Motor neuron (in vitro differentiated cells): Measurements from ENCODE around the gene SIGLEC1. TPM values are rescaled to one million over a fixed set of nuclear protein-coding genes. Genes with fewer than 3 reads are reported as not detected.

Experiments used
- ATAC-seq, 8 experiments: fragments of 200-7000 bp; cut with Tn5 transposase; replicated peaks in 6 of 8; 2 replicates each; pipeline ENCODE4 v1.8.0; 2021; ENCODE audit warnings: mild to moderate bottlenecking in 8 of 8, moderate library complexity in 8 of 8
- H3K27ac ChIP-seq, 2 donors: fragments of 250-450 bp; sonication (Bioruptor Pico); 2 replicates each; pipeline ENCODE4 v1.9.0; 2021; ENCODE audit warnings: antibody characterized with exemption in 2 of 2, mild to moderate bottlenecking in 2 of 2, moderate library complexity in 1 of 2
- H3K4me1 ChIP-seq, 2 donors: fragments of 250-450 bp; sonication (Bioruptor Pico); replicated peaks in 1 of 2; 2 replicates each; pipeline ENCODE4 v1.6.1; 2021; ENCODE audit warnings: antibody characterized with exemption in 2 of 2, mild to moderate bottlenecking in 2 of 2, moderate library complexity in 1 of 2
- H3K4me3 ChIP-seq, 5 donors: fragments of 250-450 bp; sonication (Bioruptor Pico); 2 replicates each; pipeline ENCODE4 v1.9.0; 2021; ENCODE audit warnings: antibody characterized with exemption in 5 of 5, mild to moderate bottlenecking in 5 of 5, moderate library complexity in 4 of 5
- WGBS, 10 experiments: fragments of 450-650 bp; shearing (Covaris generic); methylation state at CpG; one replicate each; pipeline ENCODE4 v1.0.0; 2022; 5-methylcytosine and 5-hydroxymethylcytosine counted together
- in situ Hi-C, 9 experiments: fragments of 400-800 bp; cut with MboI; loops; one replicate each; pipeline ENCODE4 v1.15.0; 2021; ENCODE audit warnings: low sequenced_read_pairs in 9 of 9, low pct_unique_long_range_greater_than_20kb in 2 of 9; ENCODE audit not compliant: unreplicated experiment in 9 of 9
- total RNA-seq, 8 experiments: library from RNA; unstranded; fragments of 300-600 nt; gene quantifications; 2 replicates each; pipeline versions ENCODE4 v1.2.3 to v1.2.4, GENCODE V29; 2022

Gene SIGLEC1
- total RNA-seq, 8 experiments from 2014 or later = 0.07 to 0.66 (median 0.31) TPM

GRCh38 chr20:3686421-3686820 is 26.0 kb downstream of the SIGLEC1 start:
- Histone ChIP-seq H3K4me3 (no peak overlapping the region), H3K4me1 (peaks cover 5 to 7% of the 10 kb centered on the region in 2 donors), H3K27ac (no peak overlapping the region)
- ATAC-seq = no peak
- 33 to 95% (median 83%) methylated on average over 1 to 7 of the region's 7 CpGs; no CpG with 5 or more reads in 5 of the 10 experiments for WGBS, 10 experiments
- in situ Hi-C loops = no loop called here

GRCh38 chr20:3685341-3685740 is 27.1 kb downstream of the SIGLEC1 start:
- H3K4me1 ChIP-seq = peaks cover 5 to 7% of the 10 kb centered on the region in 2 donors
- no peak overlapping the region for H3K4me3 ChIP-seq
- ATAC-seq = no peak
- WGBS, 10 experiments = 33 to 100% (median 49%) methylated on average over 1 to 7 of the region's 7 CpGs; no CpG with 5 or more reads in 3 of the 10 experiments
- in situ Hi-C loops = no loop called here
- no peak overlapping the region for H3K27ac ChIP-seq

GRCh38 chr20:3681931-3682781 is 30.2 kb downstream of the SIGLEC1 start, which contains the start of gene ADAM33:
Gene ADAM33, minus strand, starts transcription at chr20:3682010. Its CDS starts 6 bp downstream, at chr20:3682004.
- WGBS, 10 experiments = 0 to 85% (median 28%) methylated on average over 1 to 15 of the region's 65 CpGs; no CpG with 5 or more reads in 2 of the 10 experiments
- in situ Hi-C loops = no loop called here

GRCh38 chr20:3681352-3681930 is 31.0 kb downstream of the SIGLEC1 start:
- Histone ChIP-seq H3K27ac (no peak overlapping the region), H3K4me3 (no peak overlapping the region), H3K4me1 (peaks cover 8 to 11% of the 10 kb centered on the region in 2 donors)
- in situ Hi-C loops = no loop called here
- ATAC-seq = peak in 2 of 8 experiments; percentile 1 to 6
- 18% methylated on average over 3 of the region's 32 CpGs; no CpG with 5 or more reads in 9 of the 10 experiments for WGBS, 10 experiments

More at GRCh38 chr20:3681931-3682781, 30.2 kb downstream of the SIGLEC1 start, which contains the start of gene ADAM33:
- H3K4me3 ChIP-seq = no peak within 1 kb of the TSS
- H3K4me1 ChIP-seq = peaks cover 5 to 7% of the 10 kb centered on the region in 2 donors
- ATAC-seq = peak; percentile 23 to 68 (median 52)
- no peak within 1 kb of the TSS for H3K27ac ChIP-seq

- in situ Hi-C loops = no loop called here
- ATAC-seq = peak in 1 of 8 experiments; percentile 3
- no peak overlapping the region for H3K27ac ChIP-seq
- H3K4me3 ChIP-seq = no peak overlapping the region
- peaks cover 8 to 11% of the 10 kb centered on the region in 2 donors for H3K4me1 ChIP-seq
- WGBS, 10 experiments = 0% methylated on average over 4 of the region's 15 CpGs; no CpG with 5 or more reads in 9 of the 10 experiments
These were observed 31.6 kb downstream of the SIGLEC1 start for GRCh38 chr20:3680701-3681351.

GRCh38 chr20:3679749-3680700 is 32.4 kb downstream of the SIGLEC1 start:
- in situ Hi-C loops = no loop called here
- WGBS, 10 experiments = 57 to 80% (median 60%) methylated on average over 1 to 7 of the region's 18 CpGs; no CpG with 5 or more reads in 7 of the 10 experiments
- ATAC-seq = peak in 3 of 8 experiments; percentile 12 to 36 (median 21)
- Histone ChIP-seq H3K4me3 (no peak overlapping the region), H3K4me1 (peaks cover 8 to 11% of the 10 kb centered on the region in 2 donors), H3K27ac (no peak overlapping the region)

- Histone ChIP-seq H3K4me3 (no peak overlapping the region), H3K27ac (no peak overlapping the region), H3K4me1 (peaks cover 3 to 11% of the 10 kb centered on the region in 2 donors)
- WGBS, 10 experiments = 20 to 80% (median 40%) methylated on average over 1 to 5 of the region's 14 CpGs; no CpG with 5 or more reads in 5 of the 10 experiments
- in situ Hi-C loops = no loop called here
- ATAC-seq = no peak
These were observed 33.3 kb downstream of the SIGLEC1 start for GRCh38 chr20:3678856-3679720.

GRCh38 chr20:3678198-3678597 is 34.2 kb downstream of the SIGLEC1 start:
- no peak overlapping the region for H3K4me3 ChIP-seq
- 80% methylated on average over 1 of the region's 2 CpGs; no CpG with 5 or more reads in 9 of the 10 experiments for WGBS, 10 experiments
- H3K27ac ChIP-seq = no peak overlapping the region
- in situ Hi-C loops = no loop called here
- peaks cover 3 to 11% of the 10 kb centered on the region in 2 donors for H3K4me1 ChIP-seq
- no peak for ATAC-seq

- no peak overlapping the region for H3K27ac ChIP-seq
- in situ Hi-C loops = no loop called here
- peaks cover 3 to 11% of the 10 kb centered on the region in 2 donors for H3K4me1 ChIP-seq
- 100% methylated on average over 1 to 3 of the region's 8 CpGs; no CpG with 5 or more reads in 8 of the 10 experiments for whole genome bisulfite sequencing, 10 experiments
- H3K4me3 ChIP-seq = no peak overlapping the region
- ATAC-seq = no peak
These were observed 34.7 kb downstream of the SIGLEC1 start for GRCh38 chr20:3677733-3678132.

- ATAC-seq = no peak
- WGBS, 10 experiments = 0 to 75% (median 27%) methylated on average over 1 to 3 of the region's 13 CpGs; no CpG with 5 or more reads in 3 of the 10 experiments
- in situ Hi-C loops = no loop called here
- Histone ChIP-seq H3K4me1 (peaks cover 3 to 4% of the 10 kb centered on the region in 2 donors), H3K4me3 (no peak overlapping the region), H3K27ac (no peak overlapping the region)
These were observed 37.2 kb downstream of the SIGLEC1 start for GRCh38 chr20:3674995-3675900.
